Psoas muscle (tissue), 8 donors: ENCODE results near the gene TMEM150A. TPM values are rescaled to one million over a fixed set of nuclear protein-coding genes. Genes with fewer than 3 reads are reported as not detected.
"Not testable (repeated sequence)": the region's sequence is repeated elsewhere in the genome, so short reads cannot be mapped to it uniquely, and the experiment has no call there.

ENCODE experiments used
- ATAC-seq, 4 donors: fragments of 200-7000 bp; cut with Tn5 transposase; one replicate each; pipeline ENCODE4 v1.9.1; 2020; ENCODE audit warnings: moderate library complexity in 3 of 4, mild to moderate bottlenecking in 2 of 4
- DNase-seq, 2 donors: peaks; one replicate each; pipeline ENCODE4 v3.0.0-alpha.2; 2020
- H3K27ac ChIP-seq: fragments of 200-600 bp; one replicate; pipeline ENCODE4 v1.8.0; 2022
- H3K27me3 ChIP-seq, 3 donors: fragments of 200-600 bp in 1 of 3; one replicate each; pipeline versions ENCODE4 v1.6.1 to v1.8.0; 2013 to 2022; ENCODE audit warnings: low read length in 2 of 3, mild to moderate bottlenecking in 2 of 3, moderate library complexity in 1 of 3; ENCODE audit not compliant: insufficient read depth in 3 of 3
- H3K36me3 ChIP-seq, 2 donors: fragments of 200-600 bp in 1 of 2; one replicate each; pipeline versions ENCODE4 v1.6.1 to v1.8.0; 2013 to 2022; ENCODE audit warnings: low read depth in 1 of 2, mild to moderate bottlenecking in 1 of 2, moderate library complexity in 1 of 2; ENCODE audit not compliant: insufficient read depth in 1 of 2
- H3K4me1 ChIP-seq: fragments of 200-600 bp; one replicate; pipeline ENCODE4 v1.8.0; 2022
- H3K4me3 ChIP-seq: fragments of 200-600 bp; one replicate; pipeline ENCODE4 v1.8.0; 2022; ENCODE audit warnings: mild to moderate bottlenecking
- H3K9me3 ChIP-seq: fragments of 200-600 bp; one replicate; pipeline ENCODE4 v1.8.0; 2022
- WGBS, 3 donors: extraction: QIAGEN DNeasy Blood & Tissue Kit; methylation state at CpG; one replicate each; pipeline versions ENCODE4 v1.1.6 to v1.1.7; 2013; 5-methylcytosine and 5-hydroxymethylcytosine counted together
- intact Hi-C, 2 donors: fragments of 100-400 bp; cut with DNase I; formaldehyde crosslinking; loops; one replicate each; pipeline versions ENCODE4 v1.11.0 to v1.14.2; 2022
- polyA plus RNA-seq, 3 donors: library from polyadenylated mRNA; stranded (reverse); fragments of 200-250 nt; gene quantifications; one replicate each; pipeline ENCODE4 v1.2.3, GENCODE V29; 2013
- total RNA-seq, 4 donors: library from RNA; stranded (reverse); fragmentation: NEBNext Ultra II Directional in 2 of 4; extraction: Animal tissue kit (Norgen Biotek cat#: 25700) in 2 of 4; gene quantifications; one replicate each; pipeline versions ENCODE4 v1.2.1 to v1.2.4, GENCODE V29; 2021 to 2023
- TF ChIP-seq, protein P1 (sequence below): fragments of 200-600 bp; IDR thresholded peaks from one replicate; pipeline ENCODE4 v1.8.0; 2022; ENCODE audit warnings: antibody characterized with exemption
- donor health status: healthy with polysubstance abuse.
- donor health status: DM: no; HTN: no; CAD: no; lungs with moderate emphysema.
- donor health status: Bipolar disorder and iron deficiency.
- donor health status: healthy.
- donor health status: DM: yes; HTN: yes; CAD: no.
- donor health status: DM: no; HTN: no; CAD: no.
- donor health status: DM: no; HTN: no; CAD: no.
- donor health status: DM: yes; HTN: yes; CAD: no.

Gene TMEM150A
- total and polyA plus RNA-seq, 7 donors = 17.4 to 82.6 (median 33.8) TPM

DNA sequence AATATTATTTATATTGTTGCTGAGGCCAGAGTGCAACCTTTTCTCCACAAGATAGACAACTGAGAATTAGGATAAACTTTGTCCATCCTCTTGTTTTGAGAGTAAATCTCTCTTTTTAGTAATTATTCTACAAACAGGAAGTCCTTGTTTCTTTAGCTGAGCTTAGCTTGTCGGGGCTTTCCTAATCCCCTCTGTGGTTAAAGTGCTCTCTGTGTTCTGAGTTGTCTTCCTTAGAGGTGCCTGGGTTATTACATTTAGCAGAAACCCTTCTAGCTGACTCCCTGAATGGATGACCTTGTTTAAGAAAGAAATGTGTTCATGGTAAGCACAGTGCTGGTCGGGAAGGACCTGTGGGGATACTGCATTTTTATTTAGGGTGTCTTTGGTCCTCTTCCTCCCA lies 26.2 kb upstream of the TMEM150A start:
- no peaks in the 10 kb centered on the region for H3K4me1 ChIP-seq

DNA sequence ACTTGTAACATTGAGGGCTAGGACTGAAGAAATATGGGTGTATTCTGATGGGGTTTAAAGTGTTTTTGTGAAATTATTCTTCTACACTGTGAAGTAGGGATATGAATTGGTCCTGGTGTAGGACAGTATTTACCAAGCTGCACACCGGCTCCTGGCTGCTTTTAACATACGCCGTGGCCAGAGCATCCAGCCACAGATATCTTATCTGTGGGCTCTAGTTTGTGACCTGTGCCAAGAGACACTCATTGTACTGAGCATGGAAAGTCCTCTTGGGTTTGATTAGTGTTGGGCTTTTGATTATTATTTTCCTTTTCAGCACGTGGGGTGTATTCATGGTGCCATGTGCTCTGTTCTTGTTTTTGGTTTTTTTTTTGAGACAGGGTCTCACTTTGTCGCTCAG lies 21.5 kb upstream of the TMEM150A start:
- Histone ChIP-seq H3K36me3 (peaks cover 11 to 100% of the 10 kb centered on the region in 2 donors), H3K27ac (no peak overlapping the region), H3K27me3 (no peaks in the 10 kb centered on the region), H3K9me3 (no peaks in the 10 kb centered on the region), H3K4me1 (no peaks in the 10 kb centered on the region), H3K4me3 (no peak overlapping the region)
- TF ChIP-seq, protein P1, sequence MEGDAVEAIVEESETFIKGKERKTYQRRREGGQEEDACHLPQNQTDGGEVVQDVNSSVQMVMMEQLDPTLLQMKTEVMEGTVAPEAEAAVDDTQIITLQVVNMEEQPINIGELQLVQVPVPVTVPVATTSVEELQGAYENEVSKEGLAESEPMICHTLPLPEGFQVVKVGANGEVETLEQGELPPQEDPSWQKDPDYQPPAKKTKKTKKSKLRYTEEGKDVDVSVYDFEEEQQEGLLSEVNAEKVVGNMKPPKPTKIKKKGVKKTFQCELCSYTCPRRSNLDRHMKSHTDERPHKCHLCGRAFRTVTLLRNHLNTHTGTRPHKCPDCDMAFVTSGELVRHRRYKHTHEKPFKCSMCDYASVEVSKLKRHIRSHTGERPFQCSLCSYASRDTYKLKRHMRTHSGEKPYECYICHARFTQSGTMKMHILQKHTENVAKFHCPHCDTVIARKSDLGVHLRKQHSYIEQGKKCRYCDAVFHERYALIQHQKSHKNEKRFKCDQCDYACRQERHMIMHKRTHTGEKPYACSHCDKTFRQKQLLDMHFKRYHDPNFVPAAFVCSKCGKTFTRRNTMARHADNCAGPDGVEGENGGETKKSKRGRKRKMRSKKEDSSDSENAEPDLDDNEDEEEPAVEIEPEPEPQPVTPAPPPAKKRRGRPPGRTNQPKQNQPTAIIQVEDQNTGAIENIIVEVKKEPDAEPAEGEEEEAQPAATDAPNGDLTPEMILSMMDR = no peak
- ATAC-seq (no peak), DNase-seq (no peak)
- WGBS, 3 donors = 88 to 93% (median 93%) methylated on average over 5 of the region's 5 CpGs
- intact Hi-C loops = loop anchor here in 1 of 2 donors (10.0 kb wide), 2 partner anchors 461 to 541 kb away; no protein-coding TSS in a partner anchor

More for the DNA sequence above, 26.2 kb upstream of the TMEM150A start:
- intact Hi-C loops = loop anchor here in 1 of 2 donors (10.0 kb wide), 2 partner anchors 456 to 536 kb away; no protein-coding TSS in a partner anchor
- ATAC-seq = no peak
- no peaks in the 10 kb centered on the region for H3K27me3 ChIP-seq
- H3K9me3 ChIP-seq = no peaks in the 10 kb centered on the region
- 76 to 84% (median 80%) methylated on average over 2 of the region's 2 CpGs for WGBS, 3 donors
- no peak for DNase-seq
- peaks cover 12 to 100% of the 10 kb centered on the region in 2 donors for H3K36me3 ChIP-seq
- H3K27ac ChIP-seq = no peak overlapping the region
- H3K4me3 ChIP-seq = no peak overlapping the region
- TF ChIP-seq, protein P1 = no peak

DNA sequence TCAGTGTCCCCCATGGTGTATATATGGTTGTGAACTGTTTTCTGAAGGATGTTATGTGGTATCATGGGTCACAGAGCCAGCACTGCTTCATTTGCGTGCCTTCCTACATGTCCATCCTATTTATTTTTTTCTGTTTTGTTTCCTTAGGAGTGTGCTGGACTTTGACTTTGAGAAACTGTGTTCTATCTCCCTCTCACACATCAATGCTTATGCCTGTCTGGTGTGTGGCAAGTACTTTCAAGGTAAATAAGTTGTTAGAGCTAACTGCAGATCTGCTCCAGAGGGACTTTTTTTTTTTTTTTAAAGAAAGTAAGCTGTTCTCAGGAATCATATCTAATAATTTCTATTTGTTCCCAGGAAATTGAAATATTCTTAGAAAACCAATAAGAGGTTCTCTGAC lies 18.8 kb upstream of the TMEM150A start:
- no peak overlapping the region for H3K27ac ChIP-seq
- TF ChIP-seq, protein P1 = no peak
- no peaks in the 10 kb centered on the region for H3K27me3 ChIP-seq
- H3K9me3 ChIP-seq = no peaks in the 10 kb centered on the region
- intact Hi-C loops = loop anchor here in 1 of 2 donors (10.0 kb wide), 2 partner anchors 463 to 543 kb away; no protein-coding TSS in a partner anchor
- H3K4me1 ChIP-seq = peaks cover 16% of the 10 kb centered on the region
- no peak overlapping the region for H3K4me3 ChIP-seq
- ATAC-seq (no peak), DNase-seq (no peak)
- H3K36me3 ChIP-seq = peaks cover 16 to 81% of the 10 kb centered on the region in 2 donors
- 91 to 96% (median 93%) methylated on average over 1 of the region's 1 CpG for whole genome bisulfite sequencing, 3 donors

DNA sequence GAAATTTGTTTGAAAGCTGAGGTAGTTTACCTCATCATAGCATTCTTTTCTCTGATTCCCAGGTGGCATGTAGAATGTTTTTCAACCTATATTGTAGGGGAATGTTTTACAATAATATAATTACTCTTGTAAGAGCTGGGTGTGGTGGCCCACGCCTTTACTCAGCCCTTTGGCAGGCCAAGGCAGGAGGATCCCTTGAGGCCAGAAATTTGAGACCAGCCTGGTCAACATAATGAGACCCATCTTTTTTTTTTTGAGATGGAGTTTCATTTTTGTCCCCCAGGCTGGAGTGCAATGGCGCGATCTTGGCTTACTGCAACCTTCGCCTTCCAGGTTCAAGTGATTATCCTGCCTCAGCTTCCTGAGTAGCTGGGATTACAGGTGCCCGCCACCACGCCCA lies 17.1 kb upstream of the TMEM150A start:
- Histone ChIP-seq H3K27me3 (no peaks in the 10 kb centered on the region), H3K27ac (no peak overlapping the region), H3K9me3 (no peaks in the 10 kb centered on the region), H3K4me1 (peaks cover 17% of the 10 kb centered on the region), H3K36me3 (peaks cover 16 to 64% of the 10 kb centered on the region in 2 donors), H3K4me3 (no peak overlapping the region)
- TF ChIP-seq, protein P1 = no peak
- DNase-seq (no peak), ATAC-seq (no peak)
- 81 to 87% (median 83%) methylated on average over 6 of the region's 6 CpGs for WGBS, 3 donors
- intact Hi-C loops = loop anchor here in 1 of 2 donors (10.0 kb wide), 2 partner anchors 465 to 545 kb away; no protein-coding TSS in a partner anchor

DNA sequence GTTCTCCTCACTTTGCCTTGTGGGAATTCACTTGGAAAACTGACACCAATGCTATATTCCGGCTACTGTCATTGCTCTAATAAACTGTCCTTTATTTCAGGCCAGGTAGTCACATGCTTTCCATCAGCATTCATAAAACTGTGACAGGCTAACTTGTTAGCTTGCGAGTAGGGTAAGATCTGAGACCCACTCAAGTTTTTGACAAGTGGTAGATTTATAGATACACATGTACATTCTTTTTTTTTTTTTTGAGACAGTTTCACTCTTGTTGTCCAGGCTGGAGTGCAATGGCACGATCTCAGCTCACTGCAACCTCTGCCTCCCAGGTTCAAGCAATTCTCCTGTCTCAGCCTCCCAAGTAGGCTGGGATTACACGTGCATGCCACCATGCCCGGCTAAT lies 15.2 kb upstream of the TMEM150A start:
- peak overlapping the region; percentile 93 for H3K4me3 ChIP-seq
- DNase-seq, H3K27me3 ChIP-seq, intact Hi-C loops, H3K9me3 ChIP-seq, ATAC-seq: not testable (repeated sequence)
- peaks cover 12 to 45% of the 10 kb centered on the region in 2 donors for H3K36me3 ChIP-seq
- peaks cover 32% of the 10 kb centered on the region for H3K4me1 ChIP-seq
- 53 to 58% (median 56%) methylated on average over 5 of the region's 5 CpGs for WGBS, 3 donors
- peak overlapping the region; percentile 95 for H3K27ac ChIP-seq
